GM10266 (cell line): Measurements from ENCODE around the gene GAS2L2.

Experiments used
- DNase-seq: peaks from one replicate; pipeline ENCODE4 v3.0.0; 2012; ENCODE audit errors: extremely low spot score
- CTCF ChIP-seq: IDR thresholded peaks from 2 replicates; pipeline ENCODE4 v1.5.1; 2012; ENCODE audit warnings: mild to moderate bottlenecking, low read depth; ENCODE audit not compliant: control insufficient read depth, insufficient read depth; ENCODE audit errors: missing control alignments

Gene GAS2L2

GRCh38 chr17:35740216-35740615 lies 12.8 kb downstream of the GAS2L2 start:
- DNase-seq = no peak
- TF ChIP-seq CTCF = no peak

DNA sequence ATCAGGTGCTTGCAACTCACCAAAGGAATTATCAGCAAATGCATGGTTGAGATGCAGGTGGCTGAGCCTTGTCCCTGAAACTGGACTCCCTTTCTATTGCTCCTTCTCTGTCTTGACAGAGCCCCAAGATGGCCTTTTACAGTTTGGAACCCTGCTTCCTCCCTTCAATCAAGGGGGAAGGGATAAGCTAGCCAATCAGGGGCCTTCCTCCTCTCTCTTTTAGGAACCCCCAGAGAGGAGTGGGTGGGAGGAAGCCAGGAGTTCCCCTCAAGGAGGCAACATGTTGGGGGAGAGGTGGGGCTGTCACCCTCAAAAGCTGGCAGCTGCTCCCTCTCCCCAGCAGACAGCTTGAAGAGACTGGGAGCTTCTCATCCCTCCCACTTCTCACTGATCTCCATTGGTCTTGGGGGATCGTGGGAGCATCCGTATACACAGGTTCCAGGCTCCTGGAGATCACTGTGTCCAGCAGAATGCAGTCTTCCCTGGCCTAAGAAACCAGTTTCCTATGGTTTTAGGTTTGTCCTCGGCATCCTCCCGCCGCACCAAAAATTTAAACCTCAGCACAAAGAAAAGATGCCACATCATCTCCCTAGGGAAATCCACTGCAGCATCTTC lies 14.4 kb downstream of the GAS2L2 start:
- DNase-seq = peak; percentile 59
- no peak for TF ChIP-seq CTCF

DNA sequence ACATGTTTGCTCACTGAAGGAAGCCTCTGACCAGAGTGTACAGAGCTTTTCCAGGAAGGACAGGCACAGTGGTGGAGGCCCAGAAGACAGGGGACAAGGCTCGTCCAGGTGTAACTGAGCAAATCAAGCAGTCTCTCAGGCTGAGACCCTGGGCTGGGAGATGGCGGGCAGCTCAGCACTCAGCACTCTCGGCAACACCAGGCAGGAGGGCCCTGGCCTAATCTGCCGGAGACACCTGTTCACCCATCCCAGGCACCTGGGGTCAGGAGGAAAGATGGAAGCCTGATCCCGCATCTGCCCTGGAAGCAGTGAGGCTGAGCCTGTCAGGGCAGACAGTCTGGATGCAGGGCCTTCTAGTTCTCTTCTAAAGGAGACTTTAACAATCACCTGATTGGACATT lies 16.8 kb downstream of the GAS2L2 start:
- no peak for TF ChIP-seq CTCF
- DNase-seq = no peak

DNA sequence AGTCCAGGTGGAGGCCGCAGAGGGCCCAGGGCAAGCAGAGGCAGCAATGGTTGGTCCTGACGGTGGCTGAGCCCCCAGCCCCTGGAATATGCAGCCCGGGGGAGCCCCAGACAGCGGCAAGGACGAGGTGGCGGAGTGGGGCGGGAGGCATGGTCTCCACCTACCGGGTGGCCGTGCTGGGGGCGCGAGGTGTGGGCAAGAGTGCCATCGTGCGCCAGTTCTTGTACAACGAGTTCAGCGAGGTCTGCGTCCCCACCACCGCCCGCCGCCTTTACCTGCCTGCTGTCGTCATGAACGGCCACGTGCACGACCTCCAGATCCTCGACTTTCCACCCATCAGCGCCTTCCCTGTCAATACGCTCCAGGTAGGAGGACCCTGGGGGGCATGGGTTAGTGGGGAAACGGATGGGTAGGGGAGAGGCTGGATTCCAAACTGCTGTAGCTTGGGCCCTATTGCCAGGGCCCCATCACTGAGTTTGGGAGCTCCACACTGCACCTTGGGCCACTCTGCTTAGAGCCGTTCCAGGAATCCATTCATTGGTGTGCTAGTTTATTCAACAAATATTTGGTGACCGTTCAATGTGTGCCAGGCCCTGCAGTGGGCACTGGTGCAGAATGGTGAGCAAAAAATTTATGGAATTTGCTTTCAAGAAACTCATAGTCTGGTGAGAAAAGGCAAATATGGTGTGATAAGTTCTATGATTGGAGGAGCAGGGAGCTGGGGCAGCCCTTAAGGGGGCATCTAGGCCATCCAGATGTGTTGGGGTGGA lies 17.8 kb downstream of the GAS2L2 start:
- no peak for TF ChIP-seq CTCF
- DNase-seq = no peak

DNA sequence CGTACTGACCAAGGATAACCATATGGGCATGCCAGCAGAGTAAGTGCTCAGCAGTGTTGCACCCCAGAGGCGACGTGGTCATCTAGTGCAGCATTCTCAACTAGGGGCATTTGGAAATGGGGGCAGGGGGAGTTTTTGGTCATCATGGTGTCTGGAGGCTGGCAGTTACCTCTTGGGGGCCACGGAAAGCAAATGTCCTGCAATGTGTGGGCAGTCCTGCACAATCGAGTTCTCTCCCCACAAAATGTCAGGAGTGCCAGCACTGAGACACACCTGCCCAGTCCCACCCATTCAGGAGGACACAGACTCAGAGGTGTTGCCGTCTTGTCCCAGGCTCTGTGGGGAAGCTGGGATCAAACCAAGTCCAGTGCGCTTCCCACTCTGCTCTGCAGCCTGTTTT lies 18.6 kb downstream of the GAS2L2 start:
- TF ChIP-seq CTCF = no peak
- DNase-seq = no peak

DNA sequence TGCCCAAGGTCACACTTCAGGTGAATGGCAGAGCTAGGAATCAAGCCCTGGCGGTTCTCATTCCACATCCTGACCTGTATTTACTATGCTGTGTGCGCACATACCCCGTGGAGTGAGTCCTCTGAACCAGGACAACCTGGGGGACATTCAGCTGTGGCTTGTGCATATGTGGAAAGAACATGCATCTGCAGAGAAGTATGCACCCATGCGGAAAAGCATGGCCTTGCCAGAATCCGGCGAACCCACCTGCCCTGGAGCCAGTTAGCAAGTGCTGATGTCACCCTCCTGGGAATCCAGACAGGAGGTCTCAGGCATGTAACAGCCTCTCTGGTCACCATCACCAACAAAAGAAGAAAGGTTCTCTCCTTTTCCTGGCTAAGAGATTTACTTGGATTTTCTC lies 19.7 kb downstream of the GAS2L2 start:
- no peak for TF ChIP-seq CTCF
- DNase-seq = peak; percentile 26

GRCh38 chr17:35732806-35733136 lies 20.3 kb downstream of the GAS2L2 start:
- TF ChIP-seq CTCF = no peak
- DNase-seq = peak; percentile 36
